CD8-positive, alpha-beta memory T cell (primary cell): Measurements from ENCODE around the gene RIC8B. TPM values are rescaled to one million over a fixed set of nuclear protein-coding genes. Genes with fewer than 3 reads are reported as not detected.
"Not testable (repeated sequence)": the region's sequence is repeated elsewhere in the genome, so short reads cannot be mapped to it uniquely, and the experiment has no call there.

ENCODE experiments used
- CTCF ChIA-PET: fragments of 350-600 bp; sonication (Branson Sonifier 250); formaldehyde crosslinking; loops from one replicate; lab custom pipeline; 2021; ENCODE audit warnings: antibody characterized with exemption; lab: Charles Lee
- POLR2A ChIA-PET: fragments of 350-600 bp; sonication (Branson Sonifier 250); formaldehyde crosslinking; loops from one replicate; lab custom pipeline; 2021; ENCODE audit warnings: antibody characterized with exemption; lab: Charles Lee
- DNase-seq, 5 donors: peaks; one replicate each; pipeline versions ENCODE4 v3.0.0 to v3.0.0-alpha.2; 2020 to 2022; ENCODE audit warnings: mixed read lengths in 1 of 5
- H3K27ac ChIP-seq: one replicate; pipeline ENCODE4 v1.7.0; 2013; ENCODE audit warnings: low read depth, mild to moderate bottlenecking, low read length, moderate library complexity
- H3K27me3 ChIP-seq: 2 replicates; pipeline ENCODE4 v1.7.0; 2013; ENCODE audit warnings: low read length, mild to moderate bottlenecking; ENCODE audit not compliant: insufficient read depth, poor library complexity, severe bottlenecking
- H3K36me3 ChIP-seq: 2 replicates; pipeline ENCODE4 v1.7.0; 2013; ENCODE audit warnings: mild to moderate bottlenecking, low read length, moderate library complexity; ENCODE audit not compliant: insufficient read depth
- H3K4me1 ChIP-seq: 2 replicates; pipeline ENCODE4 v1.7.0; 2013; ENCODE audit warnings: mild to moderate bottlenecking, low read length, moderate library complexity; ENCODE audit not compliant: insufficient read depth
- H3K4me3 ChIP-seq: 2 replicates; pipeline ENCODE4 v1.7.0; 2013; ENCODE audit warnings: mild to moderate bottlenecking, low read length
- H3K9me3 ChIP-seq: 2 replicates; pipeline ENCODE4 v1.7.0; 2013; ENCODE audit warnings: mild to moderate bottlenecking, low read length
- H3K27ac Mint-ChIP-seq, 8 donors: one replicate each; pipeline ENCODE4 v1.8.0; 2020 to 2021; ENCODE audit warnings: mixed read lengths in 8 of 8, mild to moderate bottlenecking in 6 of 8, inconsistent platforms in 3 of 8, moderate library complexity in 3 of 8
- H3K27me3 Mint-ChIP-seq, 2 donors: one replicate each; pipeline ENCODE4 v1.8.0; 2020 to 2021; ENCODE audit warnings: mixed read lengths in 2 of 2, mild to moderate bottlenecking in 1 of 2, moderate library complexity in 1 of 2
- H3K36me3 Mint-ChIP-seq, 3 donors: one replicate each; pipeline ENCODE4 v1.8.0; 2020 to 2021; ENCODE audit warnings: mixed read lengths in 3 of 3, inconsistent platforms in 1 of 3, mild to moderate bottlenecking in 1 of 3
- H3K4me1 Mint-ChIP-seq, 3 donors: one replicate each; pipeline ENCODE4 v1.8.0; 2020 to 2021; ENCODE audit warnings: mixed read lengths in 3 of 3, inconsistent platforms in 1 of 3, mild to moderate bottlenecking in 1 of 3
- H3K4me3 Mint-ChIP-seq, 7 donors: one replicate each; pipeline ENCODE4 v1.8.0; 2020 to 2021; ENCODE audit warnings: mixed read lengths in 7 of 7, mild to moderate bottlenecking in 6 of 7, moderate library complexity in 4 of 7, inconsistent platforms in 2 of 7
- H3K9me3 Mint-ChIP-seq, 5 donors: one replicate each; pipeline ENCODE4 v1.8.0; 2020 to 2022; ENCODE audit warnings: mixed read lengths in 5 of 5, mild to moderate bottlenecking in 3 of 5, moderate library complexity in 2 of 5, inconsistent platforms in 1 of 5
- polyA plus RNA-seq: library from polyadenylated mRNA; unstranded; fragments of 300-500 nt; fragmentation: Illumina TruSeq; gene quantifications from one replicate; pipeline ENCODE4 v1.2.3, GENCODE V29; 2021
- total RNA-seq, 2 experiments: library from RNA; stranded (reverse); gene quantifications; one replicate each; pipeline ENCODE4 v1.2.3, GENCODE V29; 2021

The RIC8B gene
- total RNA-seq, result 10 to 100 TPM in 1 of 2 experiments, 1 to 10 TPM in 1; 9.9 to 11.2 TPM
- 10.2 TPM for polyA plus RNA-seq

- Mint-ChIP-seq H3K4me1 (peaks cover 40 to 48% (median 44%) of the 10 kb centered on the region in 3 donors), H3K4me3 (peak within 1 kb of the TSS; percentile 88 to 99 (median 96)), H3K9me3 (no peaks in the 10 kb centered on the region), H3K27ac (peak within 1 kb of the TSS; percentile 87 to 100 (median 99)), H3K27me3 (peaks cover 0 to 5% of the 10 kb centered on the region in 2 donors), H3K36me3 (peaks cover 0 to 11% (median 0%) of the 10 kb centered on the region in 3 donors)
- Histone ChIP-seq H3K4me3 (peak within 1 kb of the TSS; percentile 97), H3K27ac (peak within 1 kb of the TSS; percentile 93), H3K36me3 (no peaks in the 10 kb centered on the region), H3K4me1 (peaks cover 18% of the 10 kb centered on the region), H3K27me3 (no peaks in the 10 kb centered on the region), H3K9me3 (no peaks in the 10 kb centered on the region)
- peak; percentile 61 to 83 (median 76) for DNase-seq
- CTCF ChIA-PET, result no interaction called here
- POLR2A ChIA-PET, result interaction anchor here (0.9 kb wide), 1 partner anchor 27 kb away, joined by 3 read pairs; no protein-coding TSS in a partner anchor
Observed at GRCh38 chr12:106774005-106774807, at the start of gene RIC8B. RIC8B (plus strand) TSS chr12:106774682; CDS start chr12:106774746, 64 bp downstream.

DNA sequence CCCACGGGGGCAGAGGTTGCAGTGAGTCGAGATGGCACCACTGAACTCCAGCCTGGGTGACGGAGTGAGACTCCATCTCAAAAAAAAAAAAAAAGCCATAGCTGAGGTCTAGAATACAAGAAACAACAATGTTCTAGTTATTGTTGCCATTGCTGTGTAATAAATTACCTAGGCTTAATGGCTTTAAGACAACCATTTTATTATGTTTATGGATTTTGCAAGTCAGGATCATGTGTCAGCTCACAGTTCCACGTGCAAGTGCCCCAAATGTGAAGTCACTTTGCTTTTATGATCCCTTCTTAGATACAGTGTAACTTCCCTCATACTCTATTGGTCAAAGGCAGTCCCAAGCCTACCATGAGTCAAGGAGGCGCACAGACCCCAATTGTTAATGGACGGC, 49.5 kb upstream of the RIC8B start:
- Mint-ChIP-seq H3K4me3 (no peak overlapping the region), H3K36me3 (no peaks in the 10 kb centered on the region), H3K27ac (no peak overlapping the region), H3K27me3 (peaks cover 0 to 4% of the 10 kb centered on the region in 2 donors), H3K4me1 (peaks cover 3 to 7% (median 4%) of the 10 kb centered on the region in 3 donors), H3K9me3 (no peaks in the 10 kb centered on the region)
- Histone ChIP-seq H3K27me3 (no peaks in the 10 kb centered on the region), H3K36me3 (no peaks in the 10 kb centered on the region), H3K4me3 (no peak overlapping the region), H3K4me1 (no peaks in the 10 kb centered on the region), H3K27ac (no peak overlapping the region), H3K9me3 (no peaks in the 10 kb centered on the region)
- DNase-seq, result no peak
- ChIA-PET POLR2A (no interaction called here), CTCF (no interaction called here)

DNA sequence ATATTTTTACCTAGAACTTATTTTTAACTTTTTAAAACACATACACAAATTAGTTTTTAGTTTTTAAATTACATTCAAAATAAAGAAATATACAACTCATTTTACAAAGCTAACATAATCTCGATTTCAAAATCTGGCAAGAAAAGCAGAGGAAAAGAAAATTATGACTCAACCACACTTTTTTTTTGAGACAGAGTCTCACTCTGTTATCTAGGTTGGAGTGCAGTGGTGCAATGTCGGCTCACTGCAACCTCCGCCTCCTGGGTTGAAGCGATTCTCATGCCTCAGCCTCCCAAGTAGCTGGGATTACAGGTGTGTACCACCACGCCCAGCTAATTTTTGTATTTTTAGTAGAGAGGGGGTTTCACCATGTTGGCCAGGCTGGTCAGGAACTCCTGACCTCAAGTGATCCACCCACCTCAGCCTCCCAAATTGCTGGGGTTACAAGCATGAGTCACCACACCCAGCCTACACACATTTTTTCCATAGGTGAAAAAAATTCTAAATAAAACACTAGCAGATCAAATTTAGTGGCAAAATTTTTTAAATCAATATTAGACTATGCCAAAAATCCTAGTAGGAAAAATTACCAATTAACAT, 47.8 kb upstream of the RIC8B start:
- POLR2A ChIA-PET, H3K4me1 ChIP-seq, CTCF ChIA-PET, H3K4me1 Mint-ChIP-seq, H3K4me3 ChIP-seq, H3K9me3 Mint-ChIP-seq, H3K36me3 ChIP-seq, H3K27ac ChIP-seq, H3K27me3 Mint-ChIP-seq, H3K9me3 ChIP-seq, DNase-seq, H3K27me3 ChIP-seq: not testable (repeated sequence)
- Mint-ChIP-seq H3K4me3 (peak overlapping the region in 1 of 7 donors; percentile 49), H3K36me3 (peaks cover 0 to 10% (median 0%) of the 10 kb centered on the region in 3 donors), H3K27ac (peak overlapping the region in 1 of 8 donors; percentile 18)

DNA sequence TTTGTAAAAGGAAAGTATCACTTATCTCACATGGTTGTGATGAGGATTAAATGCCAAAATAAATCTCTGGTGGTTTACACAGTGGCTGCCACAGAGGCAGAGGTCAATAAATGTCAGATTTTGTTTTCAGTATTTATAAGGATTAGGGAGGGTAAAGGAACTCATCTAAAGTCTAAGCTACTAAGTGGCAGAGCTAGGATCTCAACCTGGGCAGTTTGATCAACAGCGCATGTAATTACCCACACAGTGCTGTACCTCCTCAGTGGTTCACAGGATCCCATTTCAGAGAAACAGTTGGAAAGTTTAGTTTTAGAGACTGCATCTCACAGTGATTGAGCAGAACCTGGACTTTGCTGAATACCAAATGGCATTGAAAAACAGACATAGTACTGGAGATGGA, 44.9 kb upstream of the RIC8B start:
- H3K36me3 Mint-ChIP-seq, result peaks cover 0 to 14% (median 0%) of the 10 kb centered on the region in 3 donors
- no peaks in the 10 kb centered on the region for H3K9me3 Mint-ChIP-seq
- ChIA-PET POLR2A (no interaction called here), CTCF (interaction anchor here (1.1 kb wide), 1 partner anchor 9 kb away, joined by 4 read pairs; no protein-coding TSS in a partner anchor)
- H3K27ac Mint-ChIP-seq, result peak overlapping the region in 1 of 8 donors; percentile 11
- H3K4me3 ChIP-seq, result no peak overlapping the region
- no peaks in the 10 kb centered on the region for H3K27me3 ChIP-seq
- H3K9me3 ChIP-seq, result no peaks in the 10 kb centered on the region
- H3K27me3 Mint-ChIP-seq, result peaks cover 0 to 4% of the 10 kb centered on the region in 2 donors
- no peaks in the 10 kb centered on the region for H3K4me1 Mint-ChIP-seq
- no peaks in the 10 kb centered on the region for H3K4me1 ChIP-seq
- no peak for DNase-seq
- no peaks in the 10 kb centered on the region for H3K36me3 ChIP-seq
- no peak overlapping the region for H3K4me3 Mint-ChIP-seq
- no peak overlapping the region for H3K27ac ChIP-seq

GRCh38 chr12:106732890-106733289, 41.6 kb upstream of the RIC8B start:
- CTCF ChIA-PET, result no interaction called here
- Mint-ChIP-seq H3K36me3 (peaks cover 0 to 14% (median 1%) of the 10 kb centered on the region in 3 donors), H3K27ac (no peak overlapping the region), H3K9me3 (no peaks in the 10 kb centered on the region), H3K4me3 (no peak overlapping the region), H3K4me1 (peaks cover 0 to 6% (median 3%) of the 10 kb centered on the region in 3 donors), H3K27me3 (no peaks in the 10 kb centered on the region)
- no peaks in the 10 kb centered on the region for H3K9me3 ChIP-seq
- no peaks in the 10 kb centered on the region for H3K4me1 ChIP-seq
- no peaks in the 10 kb centered on the region for H3K36me3 ChIP-seq
- no peaks in the 10 kb centered on the region for H3K27me3 ChIP-seq
- DNase-seq, result no peak
- no peak overlapping the region for H3K27ac ChIP-seq
- POLR2A ChIA-PET, result no interaction called here
- no peak overlapping the region for H3K4me3 ChIP-seq

GRCh38 chr12:106733660-106734059, 40.8 kb upstream of the RIC8B start:
- peaks cover 0 to 14% (median 1%) of the 10 kb centered on the region in 3 donors for H3K36me3 Mint-ChIP-seq
- ChIA-PET CTCF (no interaction called here), POLR2A (no interaction called here)
- H3K27ac Mint-ChIP-seq, result no peak overlapping the region
- Histone ChIP-seq H3K27me3 (no peaks in the 10 kb centered on the region), H3K9me3 (no peaks in the 10 kb centered on the region), H3K4me3 (no peak overlapping the region), H3K4me1 (no peaks in the 10 kb centered on the region), H3K36me3 (no peaks in the 10 kb centered on the region), H3K27ac (no peak overlapping the region)
- no peaks in the 10 kb centered on the region for H3K9me3 Mint-ChIP-seq
- no peak overlapping the region for H3K4me3 Mint-ChIP-seq
- peaks cover 0 to 6% (median 3%) of the 10 kb centered on the region in 3 donors for H3K4me1 Mint-ChIP-seq
- no peaks in the 10 kb centered on the region for H3K27me3 Mint-ChIP-seq
- no peak for DNase-seq

GRCh38 chr12:106736051-106736957, 38.2 kb upstream of the RIC8B start:
- H3K9me3 Mint-ChIP-seq, result no peaks in the 10 kb centered on the region
- Histone ChIP-seq H3K36me3 (no peaks in the 10 kb centered on the region), H3K27ac (no peak overlapping the region), H3K9me3 (no peaks in the 10 kb centered on the region), H3K4me3 (no peak overlapping the region), H3K4me1 (no peaks in the 10 kb centered on the region), H3K27me3 (no peaks in the 10 kb centered on the region)
- H3K4me1 Mint-ChIP-seq, result peaks cover 0 to 6% (median 3%) of the 10 kb centered on the region in 3 donors
- DNase-seq, result peak in 1 of 5 donors; percentile 34
- H3K36me3 Mint-ChIP-seq, result peaks cover 0 to 9% (median 3%) of the 10 kb centered on the region in 3 donors
- no peak overlapping the region for H3K4me3 Mint-ChIP-seq
- ChIA-PET POLR2A (no interaction called here), CTCF (no interaction called here)
- H3K27me3 Mint-ChIP-seq, result no peaks in the 10 kb centered on the region
- peak overlapping the region in 1 of 8 donors; percentile 29 for H3K27ac Mint-ChIP-seq
